Measurements from ENCODE around the gene SEMA4D.

GRCh38 chr9:89386206-89386605 is 111.7 kb downstream of the SEMA4D start:
- TF ChIP-seq POLR2A (IDR thresholded peaks at IDR 0.05): no peak
- TF ChIP-seq CTCF (IDR thresholded peaks at IDR 0.05): no peak

Measured in prostate gland (tissue), 2 donors.